NCI-H2029 treated with DMSO at 0.1 percent for 48 hours (cell line): ENCODE data around the gene LIM2.
"Not testable (repeated sequence)": the region's sequence is repeated elsewhere in the genome, so short reads cannot be mapped to it uniquely, and the experiment has no call there.

Experiments used
- DNase-seq: peaks from one replicate; lab custom pipeline; 2025; lab: John Stamatoyannopoulos, UW

Gene LIM2, protein sequence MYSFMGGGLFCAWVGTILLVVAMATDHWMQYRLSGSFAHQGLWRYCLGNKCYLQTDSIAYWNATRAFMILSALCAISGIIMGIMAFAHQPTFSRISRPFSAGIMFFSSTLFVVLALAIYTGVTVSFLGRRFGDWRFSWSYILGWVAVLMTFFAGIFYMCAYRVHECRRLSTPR

GRCh38 chr19:51387924-51388389, at the start of gene LIM2:
Gene LIM2 (minus strand): TSS chr19:51387974. CDS start chr19:51387443, 531 bp downstream.
- no peak for DNase-seq

DNA sequence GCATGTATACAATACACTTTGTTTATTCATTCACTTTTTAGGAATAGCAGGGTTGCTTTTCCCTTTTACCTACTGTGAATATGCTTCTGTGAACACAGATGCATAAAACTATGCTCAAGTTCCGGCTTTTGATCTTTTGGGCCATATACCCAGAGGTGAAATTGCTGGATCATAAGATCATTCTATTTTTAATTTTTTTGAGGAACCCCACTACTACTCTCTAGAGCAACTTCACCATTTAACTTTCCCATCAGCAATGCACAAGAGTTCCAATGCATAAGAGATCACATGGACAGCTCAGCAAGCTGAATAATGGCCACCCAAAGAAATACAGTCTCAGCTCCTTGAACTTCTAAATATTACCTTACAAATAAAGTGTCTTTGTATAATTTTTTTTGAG, 46.7 kb upstream of the LIM2 start:
- no peak for DNase-seq

DNA sequence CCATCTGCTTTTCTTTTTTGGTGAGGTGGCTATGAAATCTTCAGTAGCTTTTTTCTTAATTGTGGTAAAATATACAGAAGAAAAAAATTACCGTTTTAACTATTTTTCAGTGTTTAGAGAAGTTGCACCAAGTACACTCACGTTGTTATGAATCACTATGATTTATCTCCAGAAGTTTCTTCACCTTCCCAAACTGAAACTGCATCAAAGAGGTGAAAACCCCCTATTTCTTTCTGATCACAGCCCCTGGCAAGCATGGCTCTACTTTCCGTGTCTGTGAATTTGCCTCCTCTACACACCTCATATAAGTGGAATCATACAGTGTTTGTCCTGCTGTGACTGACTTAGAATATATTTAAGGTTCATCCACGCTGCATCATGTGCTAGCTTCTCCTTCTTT, 45.3 kb upstream of the LIM2 start:
- no peak for DNase-seq

DNA sequence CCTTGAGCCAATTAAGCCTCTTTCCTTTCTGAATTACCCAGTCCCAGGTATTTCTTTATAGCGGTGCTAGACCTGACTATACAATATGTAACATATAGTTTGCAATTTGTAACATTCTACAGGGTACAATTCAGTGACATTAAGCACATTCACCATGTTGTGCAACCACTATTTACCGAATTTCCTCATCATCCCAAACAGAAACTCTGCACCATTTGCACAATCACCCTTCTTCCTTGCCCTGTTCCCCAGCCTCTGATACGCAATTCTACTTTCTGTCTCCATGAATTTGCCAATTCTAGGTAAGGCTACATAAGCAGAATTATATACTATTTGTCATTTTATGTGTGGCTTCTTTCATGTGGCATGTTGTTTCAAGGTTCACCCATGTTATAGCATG, 43.4 kb upstream of the LIM2 start:
- DNase-seq = no peak

DNA sequence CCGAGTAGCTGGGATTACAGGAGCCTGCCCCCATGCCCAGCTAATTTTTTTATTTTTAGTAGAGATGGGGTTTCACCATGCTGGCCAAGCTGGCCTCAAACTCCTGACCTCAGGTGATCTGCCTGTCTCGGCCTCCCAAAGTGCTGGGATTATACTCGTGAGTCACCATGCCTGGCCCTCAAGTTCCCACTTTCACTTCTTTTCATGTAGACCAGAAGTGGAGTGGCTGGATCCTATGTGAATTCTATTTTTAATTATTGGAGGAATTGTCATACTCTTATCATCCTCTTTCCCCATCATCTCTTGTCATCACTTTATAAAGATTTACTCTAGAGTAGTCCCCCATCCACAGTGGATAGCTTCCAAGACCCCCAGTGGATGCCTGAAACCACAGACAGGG, 42.4 kb upstream of the LIM2 start:
- no peak for DNase-seq

GRCh38 chr19:51427201-51427600, 39.4 kb upstream of the LIM2 start:
- no peak for DNase-seq

GRCh38 chr19:51422053-51422448, 34.3 kb upstream of the LIM2 start:
- no peak for DNase-seq

DNA sequence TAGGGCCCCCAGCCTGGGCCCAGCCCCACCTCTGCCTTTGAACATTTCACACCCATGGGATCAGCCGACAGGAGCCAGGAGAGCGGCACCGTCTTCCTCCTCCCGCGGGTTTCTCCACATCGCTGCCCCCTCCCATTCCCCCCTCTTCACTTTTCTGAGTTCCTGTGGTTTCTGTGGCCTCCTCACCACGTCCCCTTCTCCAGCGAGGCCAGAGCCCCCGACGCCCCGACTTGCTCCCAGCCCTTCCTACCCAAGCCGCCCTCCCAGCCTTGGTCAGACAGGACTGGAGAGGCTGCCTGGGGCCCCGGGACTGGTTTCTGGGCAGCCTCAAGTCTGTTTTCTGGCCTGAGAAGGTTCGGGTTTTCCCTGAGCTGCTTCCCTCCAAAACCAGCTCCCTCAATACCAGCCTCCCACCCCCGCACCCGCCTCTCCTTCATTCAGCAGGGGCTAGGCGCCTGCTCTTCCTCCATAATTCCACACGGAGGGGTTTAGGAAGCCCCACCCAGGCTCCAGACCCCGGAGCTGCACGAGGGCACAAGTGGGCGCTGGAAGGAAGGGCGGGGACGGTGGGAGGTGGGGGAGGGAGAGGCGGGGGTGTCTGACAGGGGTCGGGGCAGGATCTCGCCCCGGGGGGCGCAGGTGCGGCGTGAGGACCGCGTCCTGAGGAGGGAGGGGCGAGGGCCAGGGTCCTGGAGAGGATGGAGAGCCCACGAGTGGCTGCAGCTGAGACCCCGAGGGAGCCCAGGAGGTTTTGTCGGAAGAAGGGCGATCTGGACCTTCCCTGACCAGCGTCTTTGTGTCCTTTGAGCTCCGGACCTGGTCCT, 33.7 kb upstream of the LIM2 start:
- DNase-seq = no peak

DNA sequence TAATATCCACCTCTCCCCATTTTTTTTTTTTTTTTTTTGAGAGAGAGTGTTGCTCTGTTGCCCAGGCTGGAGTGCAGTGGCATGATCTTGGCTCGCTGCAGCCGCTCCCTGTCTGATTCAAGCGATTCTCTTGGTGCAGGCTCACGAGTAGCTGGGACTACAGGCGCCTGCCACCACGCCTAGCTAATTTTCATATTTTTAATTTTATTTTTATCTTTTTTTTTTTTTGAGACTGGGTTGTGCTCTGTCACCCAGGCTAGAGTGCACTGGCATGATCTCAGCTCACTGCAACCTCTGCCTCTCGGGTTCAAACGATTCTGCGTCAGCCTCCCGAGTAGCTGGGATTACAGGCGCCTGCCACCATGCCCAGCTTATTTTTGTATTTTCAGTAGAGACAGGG, 32.7 kb upstream of the LIM2 start:
- DNase-seq = not testable (repeated sequence)

GRCh38 chr19:51418707-51419106, 30.9 kb upstream of the LIM2 start:
- no peak for DNase-seq

DNA sequence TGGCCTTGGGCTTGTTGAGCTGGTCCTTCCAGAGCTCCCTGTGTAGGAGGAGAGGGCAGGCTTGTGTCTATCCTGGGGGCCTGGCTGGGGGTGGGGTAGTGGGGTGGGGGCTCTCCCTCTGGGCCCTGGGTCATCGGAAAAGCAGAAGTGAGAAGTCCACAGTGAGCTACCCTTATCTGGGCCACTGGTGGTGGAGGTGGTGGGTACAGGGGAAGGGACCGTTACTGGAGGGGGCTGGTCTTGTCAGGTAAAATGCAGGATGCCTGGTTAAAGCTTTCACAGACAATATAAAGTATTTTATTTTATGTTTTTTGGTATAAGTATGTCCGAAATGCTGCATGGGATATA, 30.0 kb upstream of the LIM2 start:
- no peak for DNase-seq

- no peak for DNase-seq
These were observed 29.5 kb upstream of the LIM2 start, which contains the start of gene SIGLEC10 for GRCh38 chr19:51417107-51417809. Gene SIGLEC10 (minus strand): TSS chr19:51417642. CDS start chr19:51417581, 61 bp downstream.

- not testable (repeated sequence) for DNase-seq
These were observed 28.6 kb upstream of the LIM2 start for GRCh38 chr19:51416422-51416821.

- DNase-seq = no peak
These were observed 27.4 kb upstream of the LIM2 start for GRCh38 chr19:51415187-51415586.

DNA sequence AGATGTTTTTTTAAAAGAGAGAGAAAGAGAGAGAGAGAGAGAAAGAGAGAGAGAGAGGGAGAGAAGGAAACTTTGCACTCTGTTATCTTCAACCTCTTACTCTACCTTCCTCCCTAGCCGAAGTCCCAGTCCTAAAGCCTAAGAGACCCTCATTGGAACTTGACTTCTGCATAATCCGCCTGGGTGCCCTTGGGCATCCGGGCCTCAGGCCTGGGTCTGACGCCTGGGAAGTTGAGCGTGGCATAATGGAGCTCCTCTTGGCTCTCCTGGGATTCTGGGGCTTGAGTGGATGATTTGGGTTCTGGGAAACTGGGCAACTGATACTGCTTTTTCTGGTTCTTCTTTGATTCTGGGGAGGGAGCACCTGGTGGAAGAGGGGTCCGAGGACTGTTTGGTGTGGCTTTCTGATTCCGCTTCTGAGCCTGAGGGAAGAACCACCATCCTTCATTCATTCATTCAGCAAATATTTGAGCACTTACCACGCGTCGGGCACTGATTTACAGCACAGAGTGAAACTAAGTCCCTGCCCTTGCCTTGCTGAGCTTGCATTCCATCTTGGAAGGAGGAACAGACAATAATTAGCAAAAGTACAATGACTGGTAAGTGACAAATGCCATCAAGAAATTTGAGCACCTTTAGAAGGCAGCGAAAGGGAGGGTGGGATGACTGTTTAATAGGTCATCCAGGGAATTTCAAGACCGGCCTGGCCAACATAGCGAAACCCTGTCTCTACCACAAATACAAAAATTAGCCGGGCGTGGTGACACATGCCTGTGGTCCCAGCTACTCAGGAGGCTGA, 23.4 kb upstream of the LIM2 start:
- no peak for DNase-seq

DNA sequence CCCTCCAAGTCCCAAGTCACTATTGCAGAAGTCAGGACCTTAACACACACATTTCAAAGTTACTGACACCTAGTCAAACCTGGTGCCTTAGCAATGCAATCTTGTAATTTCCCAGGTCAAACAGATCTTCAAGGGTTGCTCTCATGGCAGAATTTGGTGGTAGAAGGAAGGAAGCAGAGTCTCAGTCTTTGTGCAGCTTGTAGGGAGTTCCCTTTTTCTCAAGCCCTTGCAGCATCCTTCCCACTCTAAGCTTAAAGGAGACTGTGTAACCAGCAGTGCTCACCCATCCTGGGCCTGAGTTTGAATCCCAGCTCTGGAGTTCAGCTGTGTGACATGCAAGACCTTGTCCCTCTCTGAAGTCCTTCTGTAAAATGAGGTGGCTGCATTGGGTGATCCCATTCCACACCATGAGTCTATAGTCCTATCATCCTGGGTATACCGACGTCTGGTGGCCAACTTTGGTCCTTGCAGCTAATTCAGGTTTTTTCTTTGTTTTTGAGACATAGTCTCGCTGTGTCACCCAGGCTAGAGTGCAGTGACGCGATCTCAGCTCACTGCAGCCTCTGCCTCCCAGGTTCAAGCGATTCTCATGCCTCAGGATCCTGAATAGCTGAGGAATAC, 19.8 kb upstream of the LIM2 start:
- no peak for DNase-seq

GRCh38 chr19:51402117-51402516, 14.3 kb upstream of the LIM2 start:
- no peak for DNase-seq

DNA sequence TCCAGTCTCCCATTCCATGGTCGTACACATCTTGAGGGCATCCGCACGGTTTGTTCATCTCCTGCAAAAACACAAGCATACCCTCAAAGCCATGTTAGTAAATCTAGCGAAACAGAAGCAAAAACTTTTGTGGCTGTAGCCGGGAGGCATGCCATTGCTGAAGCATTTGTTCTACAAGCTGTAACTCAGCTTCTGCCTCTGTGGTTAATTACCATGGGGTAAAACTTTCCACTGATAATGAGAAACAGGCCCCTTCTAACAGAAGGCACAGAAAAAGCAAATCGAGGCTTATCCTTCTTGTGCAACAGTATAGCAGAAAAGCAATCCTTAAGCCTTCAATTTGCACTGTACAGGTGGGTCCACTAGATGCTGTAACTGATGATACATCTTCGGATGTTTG, 12.2 kb upstream of the LIM2 start:
- not testable (repeated sequence) for DNase-seq

- no peak for DNase-seq
These were observed 11.5 kb upstream of the LIM2 start for GRCh38 chr19:51399231-51399630.

- DNase-seq = no peak
These were observed 10.4 kb upstream of the LIM2 start for GRCh38 chr19:51398096-51398704.

- DNase-seq = not testable (repeated sequence)
These were observed 9.7 kb upstream of the LIM2 start for GRCh38 chr19:51397453-51397852.
